ENCODE results near the gene SHCBP1L. TPM values are rescaled to one million over a fixed set of nuclear protein-coding genes. Genes with fewer than 3 reads are reported as not detected.

The SHCBP1L gene
- total and polyA plus RNA-seq, 9 of the 15 experiments (the other 6 are each of a cell fraction or from before 2014, with no cell fraction given) = not detected

DNA sequence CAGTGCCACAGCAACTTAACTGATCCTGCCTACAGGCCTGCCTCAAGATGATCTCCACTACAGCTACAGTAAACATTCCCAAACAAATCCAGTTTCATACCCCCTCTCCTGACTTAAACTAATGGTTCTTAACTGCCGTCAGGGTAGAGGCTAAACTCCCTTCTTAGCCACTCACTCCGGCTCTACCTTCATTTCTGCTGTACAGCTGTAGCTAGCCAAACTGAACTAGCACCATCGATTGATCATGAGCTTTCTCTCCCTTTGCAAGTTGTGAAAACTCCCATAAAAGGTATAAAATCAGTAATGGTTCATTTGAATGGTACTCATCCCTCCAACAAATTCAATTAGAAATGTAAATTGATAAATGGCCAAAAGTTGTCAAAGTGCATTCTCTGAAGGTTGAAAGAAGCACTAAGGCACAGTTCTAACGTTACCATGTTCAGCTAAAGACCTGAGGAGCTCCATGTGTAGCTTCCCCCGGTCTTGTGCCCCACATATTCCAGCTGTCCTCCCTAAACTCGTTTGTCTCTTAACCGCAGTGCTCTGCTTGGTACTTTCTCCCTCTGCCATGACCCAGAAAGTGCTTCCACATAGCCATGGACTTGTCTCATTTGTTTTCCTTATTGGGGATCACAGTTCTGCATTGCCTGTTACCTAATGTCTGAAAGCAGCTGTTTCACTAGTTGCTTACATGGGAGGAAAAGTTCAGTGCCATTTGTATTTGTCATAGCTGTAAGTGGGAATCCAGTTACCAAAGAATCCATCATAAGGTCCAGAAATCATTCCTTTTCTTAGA is 64.0 kb downstream of the SHCBP1L start (continued):
- TF ChIP-seq, protein P1, sequence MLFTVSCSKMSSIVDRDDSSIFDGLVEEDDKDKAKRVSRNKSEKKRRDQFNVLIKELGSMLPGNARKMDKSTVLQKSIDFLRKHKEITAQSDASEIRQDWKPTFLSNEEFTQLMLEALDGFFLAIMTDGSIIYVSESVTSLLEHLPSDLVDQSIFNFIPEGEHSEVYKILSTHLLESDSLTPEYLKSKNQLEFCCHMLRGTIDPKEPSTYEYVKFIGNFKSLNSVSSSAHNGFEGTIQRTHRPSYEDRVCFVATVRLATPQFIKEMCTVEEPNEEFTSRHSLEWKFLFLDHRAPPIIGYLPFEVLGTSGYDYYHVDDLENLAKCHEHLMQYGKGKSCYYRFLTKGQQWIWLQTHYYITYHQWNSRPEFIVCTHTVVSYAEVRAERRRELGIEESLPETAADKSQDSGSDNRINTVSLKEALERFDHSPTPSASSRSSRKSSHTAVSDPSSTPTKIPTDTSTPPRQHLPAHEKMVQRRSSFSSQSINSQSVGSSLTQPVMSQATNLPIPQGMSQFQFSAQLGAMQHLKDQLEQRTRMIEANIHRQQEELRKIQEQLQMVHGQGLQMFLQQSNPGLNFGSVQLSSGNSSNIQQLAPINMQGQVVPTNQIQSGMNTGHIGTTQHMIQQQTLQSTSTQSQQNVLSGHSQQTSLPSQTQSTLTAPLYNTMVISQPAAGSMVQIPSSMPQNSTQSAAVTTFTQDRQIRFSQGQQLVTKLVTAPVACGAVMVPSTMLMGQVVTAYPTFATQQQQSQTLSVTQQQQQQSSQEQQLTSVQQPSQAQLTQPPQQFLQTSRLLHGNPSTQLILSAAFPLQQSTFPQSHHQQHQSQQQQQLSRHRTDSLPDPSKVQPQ (CRISPR knock-in tag; IDR thresholded peaks at IDR 0.05; ENCODE audit: borderline replicate concordance) = no peak
- TF ChIP-seq, protein P2, sequence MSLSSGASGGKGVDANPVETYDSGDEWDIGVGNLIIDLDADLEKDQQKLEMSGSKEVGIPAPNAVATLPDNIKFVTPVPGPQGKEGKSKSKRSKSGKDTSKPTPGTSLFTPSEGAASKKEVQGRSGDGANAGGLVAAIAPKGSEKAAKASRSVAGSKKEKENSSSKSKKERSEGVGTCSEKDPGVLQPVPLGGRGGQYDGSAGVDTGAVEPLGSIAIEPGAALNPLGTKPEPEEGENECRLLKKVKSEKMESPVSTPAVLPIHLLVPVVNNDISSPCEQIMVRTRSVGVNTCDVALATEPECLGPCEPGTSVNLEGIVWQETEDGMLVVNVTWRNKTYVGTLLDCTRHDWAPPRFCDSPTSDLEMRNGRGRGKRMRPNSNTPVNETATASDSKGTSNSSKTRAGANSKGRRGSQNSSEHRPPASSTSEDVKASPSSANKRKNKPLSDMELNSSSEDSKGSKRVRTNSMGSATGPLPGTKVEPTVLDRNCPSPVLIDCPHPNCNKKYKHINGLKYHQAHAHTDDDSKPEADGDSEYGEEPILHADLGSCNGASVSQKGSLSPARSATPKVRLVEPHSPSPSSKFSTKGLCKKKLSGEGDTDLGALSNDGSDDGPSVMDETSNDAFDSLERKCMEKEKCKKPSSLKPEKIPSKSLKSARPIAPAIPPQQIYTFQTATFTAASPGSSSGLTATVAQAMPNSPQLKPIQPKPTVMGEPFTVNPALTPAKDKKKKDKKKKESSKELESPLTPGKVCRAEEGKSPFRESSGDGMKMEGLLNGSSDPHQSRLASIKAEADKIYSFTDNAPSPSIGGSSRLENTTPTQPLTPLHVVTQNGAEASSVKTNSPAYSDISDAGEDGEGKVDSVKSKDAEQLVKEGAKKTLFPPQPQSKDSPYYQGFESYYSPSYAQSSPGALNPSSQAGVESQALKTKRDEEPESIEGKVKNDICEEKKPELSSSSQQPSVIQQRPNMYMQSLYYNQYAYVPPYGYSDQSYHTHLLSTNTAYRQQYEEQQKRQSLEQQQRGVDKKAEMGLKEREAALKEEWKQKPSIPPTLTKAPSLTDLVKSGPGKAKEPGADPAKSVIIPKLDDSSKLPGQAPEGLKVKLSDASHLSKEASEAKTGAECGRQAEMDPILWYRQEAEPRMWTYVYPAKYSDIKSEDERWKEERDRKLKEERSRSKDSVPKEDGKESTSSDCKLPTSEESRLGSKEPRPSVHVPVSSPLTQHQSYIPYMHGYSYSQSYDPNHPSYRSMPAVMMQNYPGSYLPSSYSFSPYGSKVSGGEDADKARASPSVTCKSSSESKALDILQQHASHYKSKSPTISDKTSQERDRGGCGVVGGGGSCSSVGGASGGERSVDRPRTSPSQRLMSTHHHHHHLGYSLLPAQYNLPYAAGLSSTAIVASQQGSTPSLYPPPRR (CRISPR knock-in tag; IDR thresholded peaks at IDR 0.05; ENCODE audit: borderline replicate concordance) = no peak
- TF ChIP-seq RERE (CRISPR knock-in tag; IDR thresholded peaks at IDR 0.05; ENCODE audit: borderline replicate concordance) (no peak), ZNF707 (CRISPR knock-in tag; conservative IDR thresholded peaks at IDR 0.05) (no peak), PHB2 (IDR thresholded peaks at IDR 0.05; ENCODE audit: low read depth) (no peak)
- TF ChIP-seq, protein P3, sequence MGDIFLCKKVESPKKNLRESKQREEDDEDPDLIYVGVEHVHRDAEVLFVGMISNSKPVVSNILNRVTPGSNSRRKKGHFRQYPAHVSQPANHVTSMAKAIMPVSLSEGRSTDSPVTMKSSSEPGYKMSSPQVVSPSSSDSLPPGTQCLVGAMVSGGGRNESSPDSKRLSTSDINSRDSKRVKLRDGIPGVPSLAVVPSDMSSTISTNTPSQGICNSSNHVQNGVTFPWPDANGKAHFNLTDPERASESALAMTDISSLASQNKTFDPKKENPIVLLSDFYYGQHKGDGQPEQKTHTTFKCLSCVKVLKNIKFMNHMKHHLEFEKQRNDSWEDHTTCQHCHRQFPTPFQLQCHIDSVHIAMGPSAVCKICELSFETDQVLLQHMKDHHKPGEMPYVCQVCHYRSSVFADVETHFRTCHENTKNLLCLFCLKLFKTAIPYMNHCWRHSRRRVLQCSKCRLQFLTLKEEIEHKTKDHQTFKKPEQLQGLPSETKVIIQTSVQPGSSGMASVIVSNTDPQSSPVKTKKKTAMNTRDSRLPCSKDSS (IDR thresholded peaks at IDR 0.05; ENCODE audit: low read depth, partially characterized antibody) = no peak

All from K562 (cell line).